WTC11 (cell line): ENCODE data around the gene PCID2.

Experiments
- ETV6 ChIP-seq: sonication (generic); formaldehyde crosslinking; IDR thresholded peaks from 2 replicates; pipeline ENCODE4 v1.8.1; 2022; ENCODE audit warnings: mild to moderate bottlenecking, missing genetic modification reagents
- FOXJ3 ChIP-seq: sonication (generic); formaldehyde crosslinking; IDR thresholded peaks from 2 replicates; pipeline ENCODE4 v1.9.0; 2021; ENCODE audit warnings: missing genetic modification reagents, mild to moderate bottlenecking, borderline replicate concordance
- PRRX2 ChIP-seq: fragments of 250-450 bp; sonication (Bioruptor Pico); IDR thresholded peaks from 2 replicates; pipeline ENCODE4 v1.8.0; 2021; ENCODE audit warnings: mild to moderate bottlenecking
- RELA ChIP-seq: sonication (generic); formaldehyde crosslinking; IDR thresholded peaks from 2 replicates; pipeline ENCODE4 v1.8.1; 2022; ENCODE audit warnings: missing genetic modification reagents, mild to moderate bottlenecking, borderline replicate concordance
- TEAD4 ChIP-seq: sonication (generic); formaldehyde crosslinking; IDR thresholded peaks from 2 replicates; pipeline ENCODE4 v1.8.0; 2022; ENCODE audit warnings: mild to moderate bottlenecking, missing genetic modification reagents
- TF ChIP-seq, protein P1 (sequence below): fragments of 200-600 bp; IDR thresholded peaks from 2 replicates; pipeline ENCODE4 v1.8.0; 2022; ENCODE audit warnings: antibody characterized with exemption
- TF ChIP-seq, protein P2 (sequence below): sonication (generic); formaldehyde crosslinking; IDR thresholded peaks from 2 replicates; pipeline ENCODE4 v1.8.1; 2023; ENCODE audit warnings: mild to moderate bottlenecking, missing genetic modification reagents, borderline replicate concordance
- TF ChIP-seq, protein P3 (sequence below): sonication (generic); formaldehyde crosslinking; conservative IDR thresholded peaks from 2 replicates; pipeline ENCODE4 v1.8.1; 2022; ENCODE audit warnings: mild to moderate bottlenecking, missing genetic modification reagents

DNA sequence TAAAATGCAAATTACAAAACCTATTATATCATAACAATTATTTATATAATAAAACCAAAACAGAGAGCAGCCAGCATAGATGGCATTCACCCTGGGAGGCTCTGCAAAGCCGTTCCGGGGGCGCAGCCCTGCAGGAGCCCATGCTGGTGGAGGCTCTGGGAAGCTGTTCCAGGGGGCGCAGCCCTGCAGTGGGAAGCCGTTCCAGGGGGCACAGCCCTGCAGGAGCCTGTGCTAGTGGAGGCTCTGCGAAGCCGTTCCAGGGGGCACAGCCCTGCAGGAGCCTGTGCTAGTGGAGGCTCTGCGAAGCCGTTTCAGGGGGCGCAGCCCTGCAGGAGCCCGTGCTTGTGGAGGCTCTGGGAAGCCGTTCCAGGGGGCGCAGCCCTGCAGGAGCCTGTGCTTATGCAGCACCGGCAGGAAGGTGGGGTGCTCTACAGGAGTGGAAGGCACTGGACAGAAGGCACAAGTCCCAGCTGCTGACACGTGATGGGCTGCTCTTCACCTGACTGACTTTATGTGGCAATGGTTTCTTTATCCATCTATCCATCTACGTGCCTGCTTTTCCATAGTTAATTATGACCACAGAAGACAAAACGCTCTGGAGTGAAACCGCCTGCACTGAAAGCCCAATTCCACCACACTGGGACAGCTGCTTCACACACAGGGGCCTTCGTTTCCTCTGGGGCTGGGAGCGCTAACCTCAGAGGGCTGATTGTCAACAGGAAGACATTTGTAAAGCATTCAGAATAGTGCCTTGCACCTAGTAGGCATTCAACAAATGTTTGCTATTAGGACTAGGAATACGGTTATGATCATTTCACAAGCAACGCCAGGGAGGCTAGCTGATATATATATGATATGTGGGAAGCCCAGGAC lies 23.7 kb downstream of the PCID2 start:
- TF ChIP-seq, protein P1, sequence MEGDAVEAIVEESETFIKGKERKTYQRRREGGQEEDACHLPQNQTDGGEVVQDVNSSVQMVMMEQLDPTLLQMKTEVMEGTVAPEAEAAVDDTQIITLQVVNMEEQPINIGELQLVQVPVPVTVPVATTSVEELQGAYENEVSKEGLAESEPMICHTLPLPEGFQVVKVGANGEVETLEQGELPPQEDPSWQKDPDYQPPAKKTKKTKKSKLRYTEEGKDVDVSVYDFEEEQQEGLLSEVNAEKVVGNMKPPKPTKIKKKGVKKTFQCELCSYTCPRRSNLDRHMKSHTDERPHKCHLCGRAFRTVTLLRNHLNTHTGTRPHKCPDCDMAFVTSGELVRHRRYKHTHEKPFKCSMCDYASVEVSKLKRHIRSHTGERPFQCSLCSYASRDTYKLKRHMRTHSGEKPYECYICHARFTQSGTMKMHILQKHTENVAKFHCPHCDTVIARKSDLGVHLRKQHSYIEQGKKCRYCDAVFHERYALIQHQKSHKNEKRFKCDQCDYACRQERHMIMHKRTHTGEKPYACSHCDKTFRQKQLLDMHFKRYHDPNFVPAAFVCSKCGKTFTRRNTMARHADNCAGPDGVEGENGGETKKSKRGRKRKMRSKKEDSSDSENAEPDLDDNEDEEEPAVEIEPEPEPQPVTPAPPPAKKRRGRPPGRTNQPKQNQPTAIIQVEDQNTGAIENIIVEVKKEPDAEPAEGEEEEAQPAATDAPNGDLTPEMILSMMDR, result no peak
- TF ChIP-seq, protein P2, sequence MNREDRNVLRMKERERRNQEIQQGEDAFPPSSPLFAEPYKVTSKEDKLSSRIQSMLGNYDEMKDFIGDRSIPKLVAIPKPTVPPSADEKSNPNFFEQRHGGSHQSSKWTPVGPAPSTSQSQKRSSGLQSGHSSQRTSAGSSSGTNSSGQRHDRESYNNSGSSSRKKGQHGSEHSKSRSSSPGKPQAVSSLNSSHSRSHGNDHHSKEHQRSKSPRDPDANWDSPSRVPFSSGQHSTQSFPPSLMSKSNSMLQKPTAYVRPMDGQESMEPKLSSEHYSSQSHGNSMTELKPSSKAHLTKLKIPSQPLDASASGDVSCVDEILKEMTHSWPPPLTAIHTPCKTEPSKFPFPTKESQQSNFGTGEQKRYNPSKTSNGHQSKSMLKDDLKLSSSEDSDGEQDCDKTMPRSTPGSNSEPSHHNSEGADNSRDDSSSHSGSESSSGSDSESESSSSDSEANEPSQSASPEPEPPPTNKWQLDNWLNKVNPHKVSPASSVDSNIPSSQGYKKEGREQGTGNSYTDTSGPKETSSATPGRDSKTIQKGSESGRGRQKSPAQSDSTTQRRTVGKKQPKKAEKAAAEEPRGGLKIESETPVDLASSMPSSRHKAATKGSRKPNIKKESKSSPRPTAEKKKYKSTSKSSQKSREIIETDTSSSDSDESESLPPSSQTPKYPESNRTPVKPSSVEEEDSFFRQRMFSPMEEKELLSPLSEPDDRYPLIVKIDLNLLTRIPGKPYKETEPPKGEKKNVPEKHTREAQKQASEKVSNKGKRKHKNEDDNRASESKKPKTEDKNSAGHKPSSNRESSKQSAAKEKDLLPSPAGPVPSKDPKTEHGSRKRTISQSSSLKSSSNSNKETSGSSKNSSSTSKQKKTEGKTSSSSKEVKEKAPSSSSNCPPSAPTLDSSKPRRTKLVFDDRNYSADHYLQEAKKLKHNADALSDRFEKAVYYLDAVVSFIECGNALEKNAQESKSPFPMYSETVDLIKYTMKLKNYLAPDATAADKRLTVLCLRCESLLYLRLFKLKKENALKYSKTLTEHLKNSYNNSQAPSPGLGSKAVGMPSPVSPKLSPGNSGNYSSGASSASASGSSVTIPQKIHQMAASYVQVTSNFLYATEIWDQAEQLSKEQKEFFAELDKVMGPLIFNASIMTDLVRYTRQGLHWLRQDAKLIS (CRISPR knock-in tag), result no peak
- TF ChIP-seq, protein P3, sequence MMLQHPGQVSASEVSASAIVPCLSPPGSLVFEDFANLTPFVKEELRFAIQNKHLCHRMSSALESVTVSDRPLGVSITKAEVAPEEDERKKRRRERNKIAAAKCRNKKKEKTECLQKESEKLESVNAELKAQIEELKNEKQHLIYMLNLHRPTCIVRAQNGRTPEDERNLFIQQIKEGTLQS, result no peak
- TF ChIP-seq ETV6 (CRISPR knock-in tag), result no peak
- no peak for TF ChIP-seq PRRX2
- TF ChIP-seq FOXJ3 (CRISPR knock-in tag), result no peak
- no peak for TF ChIP-seq RELA
- TF ChIP-seq TEAD4 (CRISPR knock-in tag), result no peak
